Loucy (cell line): ENCODE measurements around the gene TEX101.

ENCODE experiments used
- CTCF ChIP-seq: fragments of 200-600 bp; sonication (generic); conservative IDR thresholded peaks from 2 replicates; pipeline ENCODE4 v1.5.1; 2014; ENCODE audit warnings: mild to moderate bottlenecking, antibody characterized with exemption, low read length
- EZH2phosphoT487 ChIP-seq: fragments of 200-600 bp; IDR thresholded peaks from 2 replicates; pipeline ENCODE4 v1.6.1; 2018; ENCODE audit warnings: antibody characterized with exemption, mild to moderate bottlenecking, moderate library complexity, borderline replicate concordance

- TF ChIP-seq CTCF: no peak
- no peak for TF ChIP-seq EZH2phosphoT487
Measured at GRCh38 chr19:43450545-43450997, 35.9 kb downstream of the TEX101 start.
